NCI-H2029 treated with DMSO at 0.1 percent for 48 hours (cell line): Measurements from ENCODE around the gene ACTN1.

Source experiments
- DNase-seq: peaks from one replicate; lab custom pipeline; 2025; lab: John Stamatoyannopoulos, UW

The ACTN1 gene

DNA sequence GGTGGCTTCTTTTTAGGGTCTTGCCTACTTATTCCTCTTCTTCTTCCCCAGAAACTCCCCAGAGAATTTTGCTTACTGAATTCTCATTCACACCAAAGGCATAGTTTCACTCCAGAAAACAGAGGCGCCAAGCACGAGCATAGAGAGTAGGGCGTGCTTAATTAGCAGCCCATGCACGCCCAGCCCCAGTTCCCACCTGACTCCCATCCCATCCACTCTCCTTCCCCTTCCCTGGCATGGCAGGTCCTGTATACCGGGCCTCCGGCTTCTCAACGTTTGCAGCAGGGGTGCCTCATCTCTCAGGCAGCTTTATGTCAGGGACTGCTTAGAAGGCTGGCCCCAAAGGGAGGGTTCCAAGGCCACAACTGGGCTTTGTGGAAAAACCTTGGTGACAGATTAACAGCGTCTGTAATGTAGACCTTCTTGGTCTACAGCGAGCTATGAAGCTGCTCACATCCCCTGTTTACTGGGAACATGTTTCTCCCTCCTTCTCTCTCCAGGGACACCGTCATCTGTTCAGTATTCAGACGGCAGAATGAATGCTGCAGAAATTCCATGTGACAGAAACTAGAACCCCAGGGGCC, 62.7 kb downstream of the ACTN1 start:
- no peak for DNase-seq

DNA sequence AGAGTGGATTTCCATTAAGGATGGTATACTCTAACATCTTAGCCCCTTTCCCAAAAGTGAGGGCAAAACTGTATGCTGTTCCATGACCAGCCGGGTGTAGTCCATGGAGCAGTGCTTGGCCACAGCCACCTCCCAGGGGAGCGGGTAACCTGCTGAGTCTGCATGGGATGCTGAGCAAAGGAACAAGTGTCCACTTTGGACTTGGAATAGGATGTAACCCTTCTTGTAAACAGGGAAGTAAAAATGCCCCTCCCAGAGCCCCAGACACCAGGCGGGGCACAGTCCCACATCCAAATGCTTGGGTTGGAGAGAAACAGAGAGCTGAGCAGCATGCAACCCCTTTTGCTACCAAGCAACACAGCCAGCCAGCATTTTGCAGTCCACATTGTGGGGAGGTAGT, 65.6 kb downstream of the ACTN1 start:
- DNase-seq, result no peak

DNA sequence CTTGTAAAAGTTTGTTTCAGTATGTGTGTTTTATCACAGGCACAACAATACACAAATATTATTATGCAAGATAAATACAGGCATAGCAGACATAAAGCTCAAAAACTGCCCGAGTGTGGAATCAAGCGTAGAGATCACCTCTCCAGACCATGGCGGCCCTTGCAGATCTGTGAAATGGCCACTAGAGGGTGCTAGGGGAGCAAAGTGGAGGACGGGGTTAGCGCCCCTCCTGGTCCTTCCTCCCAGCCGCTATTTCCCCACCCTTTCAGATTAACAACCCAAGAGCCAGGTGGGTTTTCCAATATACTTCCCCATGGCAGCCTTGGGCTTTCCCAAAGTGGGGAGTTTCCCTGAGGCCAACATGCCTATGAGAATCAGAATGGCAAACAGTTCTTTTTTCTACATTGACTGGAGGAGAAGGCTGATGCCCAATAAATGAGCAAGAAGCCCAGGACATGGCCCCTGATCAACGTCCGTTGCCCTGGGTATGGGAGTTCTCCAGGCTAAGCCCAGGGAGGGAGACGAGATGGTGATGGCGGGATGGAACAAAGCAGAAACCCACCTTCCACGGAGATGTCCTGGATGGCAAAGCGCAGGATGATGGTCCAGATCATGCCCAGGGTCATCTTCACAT, 67.4 kb downstream of the ACTN1 start:
- DNase-seq, result peak; percentile 3

DNA sequence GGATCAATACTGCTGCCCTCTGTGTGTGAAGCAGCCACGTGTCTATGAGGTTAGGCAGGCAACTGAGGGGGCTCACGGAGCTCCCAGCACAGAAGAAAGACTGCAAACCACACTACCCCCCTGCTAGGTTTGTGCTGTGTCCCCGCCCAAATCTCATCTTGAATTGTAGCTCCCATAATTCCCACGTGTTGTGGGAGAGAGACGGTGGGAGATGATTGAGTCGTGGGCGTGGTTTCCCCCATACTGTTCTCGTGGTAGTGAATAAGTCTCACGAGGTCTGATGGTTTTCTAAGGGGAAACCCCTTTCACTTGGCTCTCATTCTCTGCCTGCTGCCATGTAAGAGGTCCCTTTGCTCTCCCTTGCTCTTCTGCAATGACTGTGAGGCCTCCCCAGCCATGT, 68.6 kb downstream of the ACTN1 start:
- no peak for DNase-seq

DNA sequence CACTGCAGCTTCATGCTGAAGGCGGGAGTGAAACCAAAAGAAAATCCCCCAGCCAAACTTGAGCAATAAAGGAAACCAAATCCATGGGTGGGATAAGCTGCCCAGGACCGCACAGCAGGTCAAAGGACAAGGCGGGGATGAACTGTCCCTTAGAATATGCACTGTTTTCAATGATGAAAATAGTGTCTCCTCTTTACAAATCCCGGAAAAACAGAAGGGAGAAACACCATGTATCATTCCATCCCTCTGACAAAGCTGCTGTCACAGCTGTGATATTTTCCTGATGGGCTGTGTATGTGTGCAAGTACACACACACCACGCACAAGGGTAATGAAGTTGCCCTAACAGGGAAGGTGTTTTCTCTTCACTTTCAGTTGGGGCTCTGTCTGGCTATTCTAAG, 70.3 kb downstream of the ACTN1 start:
- no peak for DNase-seq

DNA sequence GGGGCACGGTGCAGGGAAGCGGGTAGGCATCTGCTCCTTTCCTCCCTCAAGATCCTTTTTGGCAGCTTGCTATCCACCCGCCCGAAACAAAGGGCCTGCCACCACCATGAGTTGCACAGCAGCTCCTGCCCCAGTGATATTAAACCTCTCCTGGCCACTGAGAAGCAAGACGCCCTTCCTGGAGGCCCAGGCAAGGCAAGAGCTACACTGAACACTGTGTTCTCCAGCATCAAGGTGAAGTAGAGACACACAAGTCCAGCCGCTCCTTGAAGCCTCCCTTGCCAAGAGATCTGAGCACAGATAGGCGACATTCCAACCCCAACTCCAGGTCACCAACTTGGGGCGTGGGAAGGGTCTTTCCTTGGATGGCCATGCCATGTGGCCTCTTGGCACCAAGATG, 70.9 kb downstream of the ACTN1 start:
- DNase-seq, result no peak

DNA sequence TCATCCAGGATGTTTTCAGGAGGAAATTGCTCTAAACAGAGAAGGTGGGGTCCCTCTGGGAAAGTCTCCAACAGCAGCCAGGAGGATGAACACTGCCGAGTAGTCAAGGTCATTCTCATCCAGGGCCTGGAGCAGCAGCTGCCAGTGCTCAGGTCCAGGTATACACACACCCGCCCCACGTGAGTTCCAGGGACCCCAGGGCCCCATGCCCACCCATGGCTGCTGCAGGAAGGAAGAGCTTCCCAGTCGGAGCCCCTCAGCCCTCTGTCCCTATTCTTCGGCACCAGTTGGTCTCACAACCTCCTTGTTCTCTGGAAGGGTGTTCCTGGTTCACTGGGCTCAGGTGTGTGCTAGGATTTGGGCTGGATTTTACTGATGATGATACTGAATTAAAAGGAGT, 72.7 kb downstream of the ACTN1 start:
- no peak for DNase-seq

DNA sequence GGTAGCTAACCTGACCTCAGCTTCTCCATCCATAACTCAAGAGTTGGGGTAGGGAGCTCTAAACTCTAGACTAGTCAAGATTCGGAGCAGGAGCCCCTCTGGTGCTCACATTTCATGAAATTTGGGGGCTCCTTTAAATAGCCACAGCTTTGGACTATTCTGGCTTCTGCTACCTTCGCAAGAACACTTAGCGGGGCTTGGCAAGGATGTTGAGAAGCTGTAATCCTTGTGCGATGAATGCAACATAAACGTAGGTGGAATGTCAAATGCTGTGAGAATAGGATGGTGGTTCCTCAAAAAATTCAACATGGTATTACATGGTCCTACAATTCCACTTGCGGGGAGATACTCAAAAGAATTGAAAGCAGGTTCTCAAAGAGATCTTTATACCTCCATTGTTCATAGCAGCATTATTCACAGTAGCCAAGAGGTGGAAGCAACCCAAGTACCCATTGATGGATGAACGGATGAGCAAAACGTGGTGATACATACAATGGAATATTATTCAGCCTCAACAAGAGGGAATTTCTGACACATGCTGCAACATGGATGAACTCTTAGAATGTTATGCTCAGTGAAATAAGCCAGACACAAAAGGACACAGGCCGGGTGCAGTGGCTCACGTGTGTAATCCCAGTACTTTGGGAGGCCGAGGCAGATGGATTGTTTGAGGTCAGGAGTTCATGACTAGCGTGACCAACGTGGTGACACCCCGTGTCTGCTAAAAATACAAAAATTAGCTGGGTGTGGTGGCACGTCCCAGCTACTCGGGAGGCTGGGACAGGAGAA, 73.8 kb downstream of the ACTN1 start:
- no peak for DNase-seq

DNA sequence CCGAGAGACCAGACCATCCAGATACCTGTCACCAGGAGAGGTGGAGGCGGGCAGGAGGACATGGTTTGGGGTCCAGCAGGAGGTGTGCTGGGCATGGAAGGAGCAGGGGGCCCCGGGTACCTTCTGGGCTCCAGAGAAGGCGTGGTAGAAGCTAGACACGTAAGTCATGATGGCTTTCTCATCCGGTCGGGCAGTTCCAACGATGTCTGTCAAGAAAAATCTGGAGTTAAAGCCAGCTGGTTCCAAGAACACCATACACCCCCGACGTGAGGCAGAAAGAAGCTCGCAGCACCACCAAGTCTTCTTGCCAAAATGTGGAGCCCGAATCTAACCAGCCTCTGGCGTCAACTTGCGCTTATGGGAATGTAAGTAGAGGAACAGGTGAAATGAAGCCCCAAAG, 76.7 kb downstream of the ACTN1 start:
- no peak for DNase-seq

DNA sequence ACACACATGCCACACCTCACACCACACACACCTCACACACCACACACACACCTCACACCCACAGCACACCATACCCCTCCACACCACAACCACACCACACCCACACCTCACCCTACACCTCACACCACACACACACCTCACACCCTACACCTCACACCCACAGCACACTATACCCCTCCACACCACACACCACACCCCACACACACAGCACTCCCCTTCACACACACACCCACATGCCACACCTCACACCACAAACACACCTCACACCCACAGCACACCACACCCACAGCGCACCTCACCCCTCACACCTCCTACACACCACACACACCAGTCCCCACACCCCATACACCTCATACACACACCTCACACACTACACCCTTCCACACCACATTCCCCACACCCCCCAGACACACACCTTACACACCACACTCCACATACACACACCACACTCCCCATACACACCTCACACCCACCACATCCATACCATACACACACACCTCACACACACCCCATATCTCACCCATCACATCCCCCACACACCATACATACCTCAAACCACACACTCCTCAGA, 80.0 kb downstream of the ACTN1 start:
- no peak for DNase-seq

DNA sequence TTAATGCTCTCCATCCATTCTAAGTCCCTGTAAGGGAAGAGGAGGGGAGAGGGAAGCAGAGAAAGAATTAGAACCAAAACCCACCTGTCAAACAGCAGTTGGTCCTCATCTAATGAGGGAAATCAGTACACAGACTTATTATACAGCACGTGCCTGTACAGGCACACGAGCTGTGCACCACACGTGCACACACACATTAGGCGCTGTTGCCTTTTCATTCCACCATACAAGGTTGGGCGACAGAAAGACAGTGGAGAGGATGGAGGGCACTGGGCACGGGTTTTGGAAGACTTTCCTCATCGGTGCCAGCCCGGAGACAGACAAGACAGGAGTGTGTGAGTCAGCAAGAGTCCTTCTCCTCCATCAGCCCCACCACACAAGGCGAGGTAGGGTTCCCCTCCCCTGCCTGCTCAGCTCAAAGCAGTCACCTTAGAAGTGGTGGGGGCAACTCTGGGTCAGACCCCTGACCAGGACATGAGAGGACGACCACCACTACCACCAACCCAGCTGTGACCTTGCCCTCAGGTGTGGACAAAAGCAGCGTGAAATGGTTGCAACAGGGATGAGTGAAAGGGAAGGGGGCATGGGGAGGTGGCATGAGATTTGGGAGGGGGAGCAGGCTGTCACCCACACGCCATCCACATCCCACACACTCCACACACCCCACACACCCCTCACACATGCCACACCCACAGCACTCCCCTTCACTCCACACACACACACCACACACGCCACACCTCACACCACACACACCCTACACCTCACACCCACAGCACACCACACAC, 80.7 kb downstream of the ACTN1 start:
- no peak for DNase-seq

DNA sequence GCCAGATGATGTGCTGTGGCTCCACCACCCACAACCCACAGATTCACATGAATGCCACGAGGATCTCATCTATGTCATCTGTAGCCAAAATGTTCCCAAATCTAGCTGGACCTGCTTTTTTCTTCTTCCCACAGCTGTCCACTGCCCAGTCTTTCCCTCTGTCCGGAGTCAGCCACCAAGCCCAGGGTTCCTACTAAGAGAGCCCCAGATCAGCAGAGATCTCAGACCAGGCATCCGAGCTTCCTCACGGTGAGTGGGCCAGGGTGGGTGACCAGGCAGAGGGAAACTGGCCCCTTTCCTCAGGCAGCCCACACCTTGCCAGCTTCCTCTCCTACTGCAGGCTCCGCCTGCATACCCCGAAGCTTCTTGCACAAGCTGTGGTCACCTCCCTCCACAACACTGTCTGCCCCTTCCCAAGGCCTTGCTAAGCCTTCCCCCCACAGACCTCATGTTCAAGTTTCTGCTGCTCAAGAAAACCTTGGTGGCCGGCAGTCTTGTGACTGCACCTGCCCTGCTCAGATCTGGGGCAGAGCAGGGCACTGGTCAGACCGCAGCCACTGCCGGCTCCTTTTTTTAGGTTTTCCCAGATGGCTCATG, 81.4 kb downstream of the ACTN1 start:
- DNase-seq, result no peak

DNA sequence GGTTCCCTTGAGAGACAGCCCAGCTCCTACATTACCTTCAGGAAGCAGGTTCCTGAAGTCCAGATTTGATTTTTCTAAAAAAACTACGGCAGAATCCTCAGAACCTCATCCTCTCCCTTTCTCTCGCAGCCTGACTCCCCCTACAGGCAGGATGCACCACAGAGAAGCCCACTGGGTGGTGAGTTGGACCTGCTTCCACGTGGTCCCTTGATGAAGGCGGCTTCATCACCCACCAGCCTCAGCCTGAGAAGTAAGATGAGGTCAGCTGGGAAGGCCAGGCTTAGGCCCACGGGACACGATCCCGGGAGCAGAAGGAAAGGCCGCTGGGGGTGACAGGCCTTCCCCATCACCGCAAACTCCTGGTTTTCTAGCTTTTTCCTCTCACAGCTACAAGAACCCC, 83.0 kb downstream of the ACTN1 start:
- DNase-seq, result no peak

DNA sequence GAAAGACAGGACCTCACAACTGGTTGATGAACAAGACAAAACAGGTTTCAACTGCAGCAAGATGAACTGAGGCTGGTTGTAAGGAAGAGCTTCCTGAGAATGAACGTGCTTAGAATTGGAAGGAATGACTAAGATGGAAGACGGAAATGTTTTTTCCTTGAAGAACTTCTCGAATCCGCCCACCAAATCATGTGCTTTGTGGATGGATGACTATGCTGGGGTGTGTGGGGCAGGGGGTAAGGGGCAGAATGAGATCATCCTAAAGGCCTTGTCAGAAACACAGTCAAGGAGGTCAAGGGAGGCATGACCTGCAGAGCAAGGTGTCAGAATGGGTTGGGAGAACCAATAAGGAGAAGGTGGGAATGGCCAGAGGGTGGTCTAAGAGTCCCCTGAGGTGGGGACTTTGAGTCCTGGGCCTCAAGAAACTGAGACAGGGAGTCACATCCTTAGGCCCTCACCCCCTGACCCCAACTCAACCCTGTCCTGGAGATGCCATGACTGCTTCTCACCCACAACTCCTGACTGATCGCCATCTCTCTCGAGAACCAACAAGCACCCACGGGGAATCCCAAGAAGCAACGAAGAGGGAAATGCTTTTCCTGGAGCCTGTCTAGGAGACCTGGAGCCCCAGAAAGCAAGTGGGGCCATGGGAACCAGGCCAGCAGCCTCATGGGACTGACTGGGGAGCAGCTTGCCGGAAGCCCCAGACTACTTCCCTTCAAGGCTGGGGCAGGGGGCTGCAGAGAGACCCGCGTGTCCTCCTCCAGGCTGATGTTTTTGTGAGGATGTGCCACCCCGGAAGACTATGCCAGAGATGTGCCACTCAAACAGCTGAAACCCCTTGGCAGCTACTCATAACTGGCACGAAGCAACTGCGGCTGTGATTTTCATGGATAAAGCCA, 84.0 kb downstream of the ACTN1 start:
- no peak for DNase-seq

DNA sequence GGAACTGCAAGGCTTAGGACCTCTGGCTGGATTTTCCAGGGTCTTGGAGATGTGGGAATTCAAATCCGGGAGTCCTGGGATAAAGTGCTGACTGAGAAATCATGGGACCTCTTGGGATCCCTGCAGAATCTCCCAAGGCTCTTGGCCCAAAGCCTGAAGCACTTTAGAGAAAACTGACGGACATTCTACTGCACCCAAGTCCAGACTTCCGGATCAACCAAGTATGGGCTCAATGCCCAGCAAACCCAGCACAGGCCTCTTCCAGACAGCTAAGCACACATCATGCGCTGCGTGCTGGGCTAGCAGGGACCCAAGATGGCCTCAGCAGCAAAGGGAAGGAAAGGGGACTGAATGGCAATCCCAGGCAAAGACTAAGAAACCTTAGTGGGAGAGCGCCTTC, 85.0 kb downstream of the ACTN1 start:
- DNase-seq, result no peak

DNA sequence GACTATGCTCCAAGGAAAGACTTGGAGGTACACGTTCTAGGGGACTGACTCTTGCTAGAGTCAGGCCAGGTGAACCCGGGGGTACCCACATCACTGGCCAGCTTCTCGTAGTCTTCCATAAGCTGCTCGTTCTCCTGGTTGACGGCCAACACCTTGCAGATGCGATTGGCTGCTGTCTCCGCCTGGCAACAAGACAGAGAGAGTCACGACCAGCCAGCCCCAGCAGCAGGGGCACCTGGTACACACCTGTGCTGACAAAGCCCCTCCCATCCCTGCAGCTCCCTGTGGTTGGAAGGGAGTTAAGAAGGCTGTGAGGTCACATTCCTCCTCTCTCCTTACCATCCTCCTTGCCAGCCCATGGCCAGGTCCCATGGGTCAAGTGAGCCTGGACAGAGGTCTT, 85.5 kb downstream of the ACTN1 start:
- no peak for DNase-seq

DNA sequence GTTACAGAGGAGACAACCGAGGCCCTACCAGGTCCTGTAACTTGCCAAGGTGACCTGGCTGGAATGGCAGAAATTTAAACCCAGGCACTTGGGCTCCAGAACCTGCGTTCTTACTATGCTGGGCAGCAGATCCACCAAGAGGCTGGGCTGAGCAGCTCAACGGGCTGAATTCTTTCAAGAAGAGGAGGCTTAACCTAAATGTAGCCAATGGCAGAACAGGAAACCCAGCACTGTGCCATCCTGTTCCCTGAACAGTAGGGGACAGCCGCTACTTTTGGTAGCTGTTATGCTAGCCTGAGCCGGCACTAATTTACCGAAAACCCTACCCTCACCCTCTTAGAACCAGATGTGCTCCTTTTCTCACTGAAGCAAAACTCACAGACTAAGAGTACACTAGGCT, 86.1 kb downstream of the ACTN1 start:
- DNase-seq, result no peak

DNA sequence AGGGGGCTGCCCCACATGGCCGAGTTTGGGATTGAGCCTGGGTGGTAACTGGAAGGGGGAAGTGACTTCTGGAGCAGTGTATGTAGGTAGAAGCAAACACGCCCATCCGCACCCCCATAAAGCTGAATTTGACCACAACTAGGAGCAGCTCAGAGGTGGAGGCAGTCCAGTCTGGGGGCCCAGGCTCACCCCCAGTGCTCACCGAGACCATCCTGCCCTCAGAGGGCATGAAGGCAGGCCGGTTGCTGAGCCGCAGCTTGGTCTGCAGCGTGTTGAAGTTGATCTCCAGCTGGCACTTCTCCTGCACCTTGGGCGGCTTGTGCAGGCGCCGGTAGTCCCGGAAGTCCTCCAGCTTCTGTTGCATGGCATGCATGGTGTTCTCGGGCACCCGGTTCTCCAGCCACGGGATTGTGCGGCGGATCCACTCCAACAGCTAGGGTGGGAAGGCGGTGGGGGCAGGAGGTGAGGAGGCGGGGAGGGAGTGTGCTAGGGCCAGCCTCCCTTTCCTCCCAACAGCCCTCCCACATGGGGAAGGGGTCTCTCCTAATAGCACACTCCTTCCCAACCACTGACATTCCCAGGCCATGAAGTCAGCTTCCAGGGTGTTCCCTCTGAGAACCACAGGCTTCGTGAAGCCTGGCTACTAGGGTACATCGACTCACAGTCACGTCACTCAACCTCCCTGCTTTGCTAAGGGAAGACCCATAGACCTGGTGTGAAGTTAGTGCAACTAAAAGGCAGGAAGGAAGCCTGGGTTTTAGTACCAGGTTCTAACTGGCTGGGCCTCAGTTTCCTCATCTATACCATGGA, 87.0 kb downstream of the ACTN1 start:
- DNase-seq, result no peak

DNA sequence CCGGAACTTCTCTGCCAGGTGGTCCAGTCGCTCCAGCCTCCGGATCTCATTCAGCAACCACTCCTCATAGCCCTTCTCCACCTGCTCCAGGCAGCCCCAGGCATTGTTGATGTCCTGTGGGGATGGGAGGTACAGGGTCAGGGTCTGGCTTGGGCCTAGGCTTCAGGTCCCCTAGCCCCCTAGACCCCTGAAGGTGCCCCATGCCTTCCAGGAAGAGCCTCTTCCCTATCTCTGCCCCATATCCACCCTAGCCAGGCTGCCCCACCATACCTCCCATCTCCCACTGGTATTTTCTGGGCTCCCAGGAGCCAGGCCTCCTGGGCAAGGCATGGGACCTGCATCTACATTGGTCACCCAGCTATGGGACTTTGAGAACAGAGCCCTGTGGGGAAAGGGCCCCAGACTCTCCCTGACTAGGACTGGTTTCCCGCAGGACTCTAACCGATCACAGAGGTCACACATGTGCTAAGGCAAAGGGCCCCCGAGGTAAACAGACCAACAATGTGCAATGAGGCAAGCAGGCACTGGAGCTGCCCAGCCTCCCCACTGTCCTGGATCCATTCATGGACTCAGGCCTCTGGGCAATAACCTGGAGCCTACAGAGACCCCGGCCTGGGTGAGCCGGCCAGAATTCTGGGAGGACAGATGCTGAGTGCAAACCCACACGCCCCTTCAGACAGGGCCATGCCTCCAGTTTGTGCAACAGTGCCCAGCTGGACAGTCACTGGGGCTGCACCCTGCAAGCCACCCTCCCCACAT, 88.8 kb downstream of the ACTN1 start:
- no peak for DNase-seq
